GM18499 (cell line): ENCODE results near the gene KCNC2.

Experiments used
- ATAC-seq: cut with Tn5 transposase; IDR thresholded peaks from one replicate; pipeline ENCODE4 v1.9.1; 2021; ENCODE audit warnings: moderate number of reproducible peaks; ENCODE audit not compliant: insufficient read depth, unreplicated experiment

Gene KCNC2

DNA sequence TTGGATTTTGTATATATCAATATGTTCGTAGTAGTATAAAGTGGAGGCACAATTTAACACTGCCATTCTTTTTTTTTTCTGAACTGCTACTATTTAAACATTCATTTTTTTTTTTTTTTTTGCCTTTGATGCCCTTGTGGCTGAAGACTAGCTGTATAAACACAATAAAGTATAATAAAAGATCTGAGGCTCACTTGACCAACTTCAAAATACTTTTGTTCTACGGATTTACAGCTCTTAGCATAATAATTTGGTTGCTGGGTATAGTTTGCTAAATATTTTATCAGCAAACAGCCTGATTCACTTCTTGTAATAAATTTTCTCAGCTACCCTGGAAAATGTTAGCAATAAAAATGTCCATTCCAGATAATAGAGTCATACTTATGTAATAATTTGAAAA lies 128.3 kb downstream of the KCNC2 start:
- ATAC-seq = no peak

GRCh38 chr12:75080582-75080981 lies 129.1 kb downstream of the KCNC2 start:
- ATAC-seq = no peak

DNA sequence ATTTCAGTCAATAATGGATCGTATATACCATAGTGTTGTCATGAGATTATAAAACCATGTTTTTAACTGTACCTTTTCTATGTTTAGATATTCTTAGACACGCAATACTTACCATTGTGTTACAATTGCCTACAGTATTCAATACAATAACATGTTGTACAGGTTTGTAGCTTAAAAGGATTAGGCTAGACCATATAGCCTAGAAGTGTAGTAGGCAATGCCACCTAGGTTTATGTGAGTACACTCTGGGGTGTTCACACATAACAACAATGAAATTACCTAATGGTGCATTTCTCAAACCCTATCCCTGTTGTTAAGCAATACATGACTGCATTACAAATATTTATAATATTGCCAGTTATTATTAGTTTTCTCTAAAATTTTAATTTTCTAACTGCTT lies 144.2 kb downstream of the KCNC2 start:
- ATAC-seq = no peak

DNA sequence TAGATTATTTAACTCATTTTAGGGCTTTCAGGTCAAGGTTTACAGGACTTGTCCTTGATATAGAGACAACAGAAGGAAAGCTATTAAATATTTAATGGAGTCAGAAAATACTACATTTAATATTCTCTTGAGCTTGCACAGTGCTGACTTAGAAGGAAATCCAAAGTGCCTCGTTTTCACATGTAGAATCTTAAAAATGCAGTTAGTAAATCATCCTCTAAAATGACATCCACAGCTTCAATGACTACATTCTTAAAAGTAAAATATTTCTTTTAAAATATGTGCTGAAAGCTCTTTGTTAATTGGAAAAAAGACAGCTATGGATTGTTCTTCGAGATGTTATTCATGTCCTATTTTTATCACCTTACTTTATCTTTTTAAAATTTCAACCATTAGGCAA lies 146.9 kb downstream of the KCNC2 start:
- no peak for ATAC-seq

GRCh38 chr12:75058228-75058627 lies 151.4 kb downstream of the KCNC2 start:
- no peak for ATAC-seq

GRCh38 chr12:75048767-75049166 lies 160.9 kb downstream of the KCNC2 start:
- ATAC-seq = no peak

- ATAC-seq = no peak
Observed at GRCh38 chr12:75047885-75048525, 161.6 kb downstream of the KCNC2 start.

- no peak for ATAC-seq
Observed at GRCh38 chr12:75042125-75042524, 167.5 kb downstream of the KCNC2 start.

- ATAC-seq = no peak
Observed at GRCh38 chr12:75041472-75041871, 168.2 kb downstream of the KCNC2 start.

GRCh38 chr12:75020068-75020557 lies 189.5 kb downstream of the KCNC2 start:
- ATAC-seq = no peak

DNA sequence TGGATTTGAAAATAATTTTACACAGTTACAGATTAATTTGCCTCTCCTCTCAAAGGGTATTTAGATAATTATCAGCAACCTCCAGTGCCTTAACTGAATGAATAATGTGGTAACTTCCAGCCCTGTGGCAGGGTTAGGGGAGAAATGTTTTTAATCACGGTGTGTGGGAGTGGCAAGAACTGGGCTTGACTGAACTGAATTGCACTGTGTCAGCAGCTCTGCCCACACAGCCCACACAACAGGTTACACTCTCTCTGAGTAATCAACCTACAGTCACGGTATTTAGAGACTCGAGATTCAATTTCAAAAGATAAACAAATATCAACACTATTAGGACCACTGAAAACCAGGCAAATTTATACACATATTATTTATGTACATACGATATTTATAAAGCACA lies 198.5 kb downstream of the KCNC2 start:
- no peak for ATAC-seq

- no peak for ATAC-seq
Observed at GRCh38 chr12:75007133-75007532, 202.5 kb downstream of the KCNC2 start.

DNA sequence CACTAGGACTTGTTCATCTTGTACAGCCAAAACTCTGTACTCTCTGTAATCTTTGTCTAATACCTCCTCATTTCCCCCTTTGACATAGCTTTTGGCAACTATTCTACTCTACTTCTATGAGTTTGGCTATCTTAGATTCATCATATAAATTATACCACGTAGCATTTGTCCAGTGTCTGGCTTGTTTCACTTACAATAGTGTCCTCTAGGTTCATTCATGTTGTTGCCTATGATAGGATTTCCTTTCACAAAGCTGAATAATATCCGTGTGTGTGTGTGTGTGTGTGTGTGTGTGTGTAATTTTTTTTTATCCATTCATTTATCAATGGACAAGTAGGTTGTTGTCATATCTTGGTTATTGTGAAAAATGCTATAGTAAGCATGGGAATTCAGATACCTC lies 209.5 kb downstream of the KCNC2 start:
- ATAC-seq = no peak

GRCh38 chr12:74999474-74999873 lies 210.2 kb downstream of the KCNC2 start:
- no peak for ATAC-seq
